Spleen (tissue), 7 donors: Measurements from ENCODE around the gene KRTAP10-8.

Experiments
- POLR2AphosphoS5 ChIP-seq, 3 donors: sonication (generic); formaldehyde crosslinking; IDR thresholded peaks; one replicate each; pipeline ENCODE4 v1.5.1; 2017; ENCODE audit warnings: antibody characterized with exemption in 3 of 3
- TF ChIP-seq, protein P1 (sequence below), 11 experiments: fragments of 200-600 bp in 7 of 11; fragments of 450-650 bp in 4 of 11; sonication (generic) in 4 of 11; IDR thresholded peaks in 8 of 11; conservative IDR thresholded peaks in 3 of 11; 1 replicate in 7 of 11; 2 replicates in 4 of 11; pipeline versions ENCODE4 v1.4.0 to v1.8.0; 2016 to 2021; ENCODE audit warnings: antibody characterized with exemption in 11 of 11, inconsistent platforms in 4 of 11, mild to moderate bottlenecking in 1 of 11
- donor health status: DM: no; HTN: no; CAD: no; lungs with moderate emphysema.
- donor health status: DM: no; HTN: no; CAD: no.
- donor health status: DM: no; HTN: no; CAD: no.

DNA sequence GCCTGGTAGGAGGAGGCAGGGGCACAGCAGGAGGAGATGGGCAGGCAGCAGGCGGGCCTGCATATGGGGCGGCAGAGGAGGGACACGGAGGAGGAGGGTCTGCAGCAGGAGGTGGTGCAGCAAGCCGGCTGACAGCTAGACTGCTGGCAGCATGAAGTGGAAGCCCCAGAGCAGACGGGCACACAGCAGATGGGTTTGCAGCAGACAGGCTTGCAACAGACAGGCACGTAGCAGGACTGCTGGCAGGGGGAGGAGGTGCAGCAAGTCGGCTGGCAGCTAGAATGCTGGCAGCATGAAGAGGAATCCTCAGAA, 32.1 kb upstream of the KRTAP10-8 start:
- no peak for TF ChIP-seq POLR2AphosphoS5 (IDR thresholded peaks at IDR 0.05)
- TF ChIP-seq, protein P1, sequence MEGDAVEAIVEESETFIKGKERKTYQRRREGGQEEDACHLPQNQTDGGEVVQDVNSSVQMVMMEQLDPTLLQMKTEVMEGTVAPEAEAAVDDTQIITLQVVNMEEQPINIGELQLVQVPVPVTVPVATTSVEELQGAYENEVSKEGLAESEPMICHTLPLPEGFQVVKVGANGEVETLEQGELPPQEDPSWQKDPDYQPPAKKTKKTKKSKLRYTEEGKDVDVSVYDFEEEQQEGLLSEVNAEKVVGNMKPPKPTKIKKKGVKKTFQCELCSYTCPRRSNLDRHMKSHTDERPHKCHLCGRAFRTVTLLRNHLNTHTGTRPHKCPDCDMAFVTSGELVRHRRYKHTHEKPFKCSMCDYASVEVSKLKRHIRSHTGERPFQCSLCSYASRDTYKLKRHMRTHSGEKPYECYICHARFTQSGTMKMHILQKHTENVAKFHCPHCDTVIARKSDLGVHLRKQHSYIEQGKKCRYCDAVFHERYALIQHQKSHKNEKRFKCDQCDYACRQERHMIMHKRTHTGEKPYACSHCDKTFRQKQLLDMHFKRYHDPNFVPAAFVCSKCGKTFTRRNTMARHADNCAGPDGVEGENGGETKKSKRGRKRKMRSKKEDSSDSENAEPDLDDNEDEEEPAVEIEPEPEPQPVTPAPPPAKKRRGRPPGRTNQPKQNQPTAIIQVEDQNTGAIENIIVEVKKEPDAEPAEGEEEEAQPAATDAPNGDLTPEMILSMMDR (IDR thresholded peaks at IDR 0.05 in 8 of 11, conservative IDR thresholded peaks at IDR 0.05 in 3 of 11) = no peak
